GM19328 (cell line): Measurements from ENCODE around the gene HPS4.
A peak's percentile ranks its signal among the peaks of the same experiment; 100 is the strongest.
"Not testable (repeated sequence)": the region's sequence is repeated elsewhere in the genome, so short reads cannot be mapped to it uniquely, and the experiment has no call there.

Source experiments
- ATAC-seq: cut with Tn5 transposase; IDR thresholded peaks from one replicate; pipeline ENCODE4 v1.9.1; 2021; ENCODE audit warnings: mild to moderate bottlenecking, moderate library complexity; ENCODE audit not compliant: unreplicated experiment

The HPS4 gene

DNA sequence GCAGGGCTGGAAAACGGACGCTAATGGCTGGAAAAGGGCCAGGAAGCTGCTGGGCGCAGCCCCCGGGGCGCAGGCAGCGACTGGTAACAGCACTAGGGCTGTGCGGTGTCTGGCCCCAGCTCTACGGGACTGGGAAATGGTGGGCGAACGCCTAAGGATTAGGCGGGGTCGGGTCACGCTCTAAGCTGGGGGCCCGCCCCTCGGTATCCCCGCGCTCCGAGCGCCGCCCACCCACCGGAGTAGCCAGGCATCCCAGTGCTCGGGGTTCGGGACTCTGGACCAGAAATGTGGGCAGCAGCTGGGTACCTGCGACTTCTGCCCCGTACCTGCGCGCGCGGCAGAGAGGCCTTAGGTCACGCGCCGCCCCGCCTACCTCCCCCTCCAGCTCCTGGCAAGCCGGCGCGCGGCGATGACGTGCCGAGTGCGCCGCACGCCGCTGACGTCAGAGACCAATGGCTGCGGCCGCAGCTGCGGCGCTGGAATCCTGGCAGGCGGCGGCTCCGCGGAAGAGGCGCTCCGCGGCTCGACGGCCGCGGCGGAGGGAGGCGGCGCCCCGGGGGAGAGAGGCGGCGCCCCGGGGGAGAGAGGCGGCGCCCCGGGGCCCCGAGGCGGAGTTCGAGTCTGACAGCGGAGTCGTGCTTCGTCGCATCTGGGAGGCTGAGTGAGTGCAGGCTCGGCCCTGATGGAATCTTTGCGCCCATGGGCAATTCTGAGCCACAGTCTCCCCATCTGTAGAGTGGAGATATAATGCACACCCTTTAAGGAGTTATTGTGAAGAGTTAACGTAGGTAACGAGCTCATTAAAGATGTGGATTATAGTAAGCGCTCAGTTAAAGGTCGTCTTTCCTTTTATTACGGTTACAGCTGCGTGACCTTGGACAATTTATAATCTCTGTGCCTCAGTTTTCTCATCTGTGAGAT, at the start of gene HPS4, which contains the start of gene SRRD:
Gene HPS4 (minus strand): TSS at position 345 of the 921 bp plus-strand sequence. CDS start 2,021 bp downstream, outside the sequence.
Gene SRRD (plus strand): TSS at position 439 of the 921 bp plus-strand sequence. CDS start 14 bp downstream, at position 453.
- ATAC-seq = peak; percentile 69

DNA sequence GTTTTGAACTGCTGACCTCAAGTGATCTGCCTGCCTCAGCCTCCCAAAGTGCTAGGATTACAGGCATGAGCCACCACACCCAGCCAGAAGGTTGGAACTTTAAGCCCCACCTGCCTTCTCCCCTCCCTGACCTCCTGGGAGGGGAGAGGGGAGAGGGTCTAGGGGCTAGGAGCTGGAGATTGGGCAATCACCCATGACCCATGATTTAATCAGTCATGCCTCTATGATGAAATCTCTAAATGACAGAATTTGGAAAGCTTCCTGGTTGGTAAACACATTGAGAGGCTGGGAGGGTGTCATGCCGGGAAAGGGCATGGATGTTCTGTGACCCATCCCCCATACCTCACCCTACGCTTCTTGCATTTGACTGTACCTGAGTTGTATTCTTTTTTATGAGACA, 45.8 kb upstream of the HPS4 start:
- no peak for ATAC-seq

DNA sequence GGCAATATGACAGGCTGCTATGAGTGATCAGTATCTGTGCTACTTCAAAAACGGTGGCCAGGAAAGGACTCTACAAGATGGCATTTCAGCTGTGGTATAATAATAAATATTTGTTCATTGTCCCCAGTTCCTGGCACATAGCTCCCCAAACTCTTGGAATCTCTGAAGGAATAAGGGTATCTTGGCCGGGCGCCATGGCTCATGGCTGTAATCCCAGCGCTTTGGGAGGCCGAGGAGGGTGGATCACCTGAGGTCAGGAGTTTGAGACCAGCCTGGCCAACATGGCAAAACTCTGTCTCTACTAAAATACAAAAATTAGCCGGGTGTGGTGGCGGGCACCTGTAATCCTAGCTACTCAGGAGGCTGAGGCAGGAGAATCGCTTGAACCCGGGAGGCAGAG, 44.9 kb upstream of the HPS4 start:
- not testable (repeated sequence) for ATAC-seq

DNA sequence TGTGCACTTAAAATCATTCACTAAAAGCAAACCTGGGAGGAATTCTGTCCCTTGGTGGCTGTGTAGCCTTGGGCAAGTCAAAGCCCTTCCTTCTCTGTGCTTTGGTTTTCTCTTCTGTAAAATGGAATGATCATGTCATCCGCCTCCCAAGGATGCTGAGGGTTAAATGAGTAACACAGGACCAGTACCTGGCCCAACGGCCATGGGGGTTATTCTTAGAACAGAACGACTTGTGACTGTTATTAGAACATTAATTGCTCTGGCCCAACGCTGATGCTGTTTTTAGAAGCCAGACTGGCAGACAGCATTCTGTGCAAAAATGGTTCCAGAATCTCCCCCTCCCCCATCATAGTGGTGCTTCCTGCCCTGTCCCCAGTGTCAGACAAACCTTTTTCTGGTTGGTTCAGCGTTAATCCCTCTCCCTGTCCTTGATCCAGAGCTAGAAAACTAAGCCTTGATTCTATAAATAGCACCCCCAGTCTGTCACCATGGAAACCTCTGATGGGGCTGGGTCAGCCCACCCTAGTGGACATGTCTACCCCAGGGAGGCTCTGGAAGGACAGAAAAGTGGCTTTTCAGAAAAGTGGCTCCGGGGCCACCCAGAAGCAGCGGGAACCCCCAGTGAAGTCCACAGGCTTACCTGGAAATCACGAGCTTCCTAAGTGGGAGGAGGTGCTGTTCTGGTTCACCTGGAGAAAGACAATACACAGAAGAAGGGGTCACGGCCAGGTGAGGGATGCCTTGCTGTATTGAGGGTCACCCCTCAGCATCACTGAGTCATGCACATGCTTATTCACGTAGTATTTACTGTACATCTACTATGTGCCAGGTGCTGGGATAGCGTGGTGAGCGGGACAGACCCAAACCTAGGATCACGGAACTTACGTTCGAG, 44.2 kb upstream of the HPS4 start:
- ATAC-seq = no peak

DNA sequence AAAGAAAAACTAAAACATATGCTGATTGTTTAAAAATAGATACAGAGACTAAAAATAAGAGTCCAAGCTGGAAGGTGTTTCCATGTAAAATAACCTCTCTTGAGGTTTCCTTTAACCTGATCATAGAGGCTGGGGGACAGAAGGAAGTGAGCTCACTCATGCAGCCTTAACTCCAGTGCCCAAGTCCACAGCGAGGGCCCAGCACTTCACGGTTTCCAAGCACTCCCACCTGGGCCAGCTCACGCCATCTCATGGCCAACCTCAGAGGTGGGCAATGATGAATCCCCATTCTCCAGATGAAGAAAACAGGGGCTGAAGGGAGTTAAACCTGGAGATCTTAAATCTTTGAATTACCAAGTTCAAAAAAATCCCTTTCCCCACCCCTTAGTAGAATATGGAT, 43.6 kb upstream of the HPS4 start:
- no peak for ATAC-seq

DNA sequence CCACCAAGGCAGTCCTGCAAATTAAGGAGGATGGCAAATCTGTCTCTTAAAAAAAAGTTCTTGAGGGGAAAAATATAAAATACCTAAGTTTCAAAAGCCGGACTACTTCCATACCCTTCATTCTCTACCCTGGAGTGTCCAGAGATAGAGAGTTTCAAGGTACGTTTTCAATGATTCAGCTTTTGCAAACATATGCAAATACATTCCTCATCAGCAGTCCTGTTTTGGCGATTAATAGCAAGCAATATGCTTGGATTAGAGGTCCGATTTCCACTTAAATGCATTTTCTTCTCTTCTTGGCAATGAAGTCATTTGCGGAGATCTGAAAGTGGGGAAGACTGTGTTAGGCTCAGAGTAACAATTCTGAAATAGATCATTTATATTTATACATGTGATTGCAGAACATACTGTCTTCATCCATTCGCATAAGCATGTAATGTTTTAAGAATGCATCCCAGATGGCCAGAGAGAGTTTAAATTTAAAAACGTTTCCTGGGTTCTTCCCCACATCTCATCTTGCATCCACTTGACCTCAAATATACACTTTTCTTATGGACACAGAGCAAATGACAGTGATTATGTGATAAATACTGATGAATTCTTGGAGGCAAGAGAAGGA, 42.5 kb upstream of the HPS4 start:
- ATAC-seq = no peak

DNA sequence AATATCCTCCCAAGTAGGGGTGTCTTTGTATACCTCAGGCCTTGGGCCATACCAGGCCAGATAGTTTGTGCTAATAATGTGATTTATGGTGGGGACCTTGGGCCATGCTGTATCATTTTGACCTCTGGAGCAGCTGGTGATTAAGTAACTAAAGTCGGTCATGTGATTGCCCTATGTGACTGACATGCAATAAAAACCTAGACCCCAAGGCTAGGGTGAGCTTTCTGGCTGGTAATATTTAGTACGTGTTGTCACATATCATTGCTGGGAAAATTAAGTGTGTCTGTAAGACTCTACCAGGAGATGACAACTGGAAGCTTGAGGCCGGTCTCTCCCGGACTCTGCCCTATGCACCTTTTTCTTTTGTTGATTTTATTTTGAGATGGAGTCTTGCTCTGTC, 41.3 kb upstream of the HPS4 start:
- no peak for ATAC-seq

DNA sequence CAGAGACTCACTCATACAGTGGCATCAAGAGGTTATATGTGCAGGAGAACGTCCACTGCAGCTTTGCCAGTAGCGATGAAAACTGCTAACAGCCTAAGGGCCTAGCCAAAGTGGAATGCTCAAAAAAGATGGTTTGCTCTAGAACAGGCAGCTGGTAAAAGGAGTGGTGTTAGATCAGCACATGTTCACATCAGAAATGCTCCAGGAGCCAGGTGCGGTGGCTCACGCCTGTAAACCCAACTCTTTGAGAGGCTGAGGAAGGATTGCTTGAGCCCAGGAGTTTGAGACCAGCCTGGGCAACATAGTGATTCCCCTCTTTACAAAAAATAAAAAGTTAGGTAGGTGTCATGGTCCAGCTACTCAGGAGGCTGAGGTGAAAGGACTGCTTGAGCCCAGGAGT, 39.0 kb upstream of the HPS4 start:
- no peak for ATAC-seq

DNA sequence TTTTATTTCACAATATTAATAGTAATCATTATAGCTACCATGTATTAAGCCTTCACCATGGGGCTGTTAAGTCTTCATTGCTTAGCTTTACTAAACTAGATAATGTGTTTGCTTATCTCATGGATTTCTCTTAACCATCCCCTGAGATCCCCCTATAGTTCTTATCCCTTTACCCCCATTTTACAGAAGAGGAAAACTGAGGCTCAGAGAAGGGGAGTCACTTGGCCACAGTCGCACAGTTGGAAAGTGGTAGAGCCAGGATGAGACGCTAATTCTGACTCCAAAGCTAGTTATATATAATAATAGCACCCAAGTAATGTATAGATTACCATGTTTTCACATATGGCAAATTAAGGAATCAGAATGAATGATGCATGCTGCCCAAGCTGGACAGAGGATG, 38.4 kb upstream of the HPS4 start:
- no peak for ATAC-seq

DNA sequence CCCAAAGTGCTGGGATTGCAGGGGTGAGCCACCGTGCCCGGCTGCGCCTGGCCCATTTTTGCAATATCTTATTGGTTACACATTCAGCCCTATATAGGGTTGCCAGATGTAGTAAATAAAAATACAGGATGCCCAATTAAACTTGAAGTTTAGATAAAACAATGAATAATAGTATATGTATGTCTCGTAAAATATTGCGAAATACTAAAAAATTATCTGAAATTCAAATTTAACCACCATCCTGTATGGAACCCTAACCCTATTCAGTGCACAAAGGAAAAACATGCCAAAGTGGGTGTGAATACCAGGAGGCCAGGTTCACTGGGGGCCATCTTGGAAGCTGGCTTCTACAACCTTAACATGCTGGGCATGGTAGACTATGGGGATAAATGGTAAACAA, 33.8 kb upstream of the HPS4 start:
- no peak for ATAC-seq

DNA sequence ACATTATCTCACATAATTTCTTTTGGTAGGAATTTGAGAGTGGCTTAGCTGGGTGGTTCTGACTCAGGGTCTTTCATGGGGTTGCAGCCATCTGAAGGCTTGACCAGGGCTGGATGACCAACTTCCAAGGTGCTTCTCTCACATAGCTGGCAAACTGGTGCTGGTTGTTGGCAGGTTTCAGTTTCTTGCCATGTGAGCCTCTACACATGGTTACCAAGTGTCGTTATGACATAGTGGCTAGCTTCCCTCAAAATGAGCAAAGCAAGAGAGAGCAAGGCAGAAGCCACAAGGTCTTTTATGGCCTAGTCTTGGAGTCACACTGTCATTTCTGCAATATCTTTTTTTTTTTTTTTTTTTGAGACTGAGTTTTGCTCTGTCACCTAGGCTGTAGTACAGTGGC, 32.9 kb upstream of the HPS4 start:
- no peak for ATAC-seq

DNA sequence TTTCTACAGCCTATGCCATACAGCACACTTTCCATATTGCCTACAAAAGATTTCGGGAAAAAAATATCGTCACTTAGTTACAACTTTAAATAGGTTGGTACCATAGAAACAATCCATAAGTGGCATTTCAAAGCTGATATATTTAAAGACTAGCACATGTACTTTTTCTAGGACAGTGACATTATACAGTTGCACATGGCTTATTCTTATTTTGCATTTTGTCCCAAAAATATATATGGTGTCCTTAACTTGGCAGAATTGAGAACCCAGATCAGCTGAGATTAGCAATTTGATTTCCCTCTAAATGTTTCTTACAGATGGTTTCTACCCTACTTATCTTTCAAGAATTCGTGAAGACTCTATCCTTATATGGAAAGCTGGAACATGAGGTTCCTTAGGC, 32.3 kb upstream of the HPS4 start:
- no peak for ATAC-seq

DNA sequence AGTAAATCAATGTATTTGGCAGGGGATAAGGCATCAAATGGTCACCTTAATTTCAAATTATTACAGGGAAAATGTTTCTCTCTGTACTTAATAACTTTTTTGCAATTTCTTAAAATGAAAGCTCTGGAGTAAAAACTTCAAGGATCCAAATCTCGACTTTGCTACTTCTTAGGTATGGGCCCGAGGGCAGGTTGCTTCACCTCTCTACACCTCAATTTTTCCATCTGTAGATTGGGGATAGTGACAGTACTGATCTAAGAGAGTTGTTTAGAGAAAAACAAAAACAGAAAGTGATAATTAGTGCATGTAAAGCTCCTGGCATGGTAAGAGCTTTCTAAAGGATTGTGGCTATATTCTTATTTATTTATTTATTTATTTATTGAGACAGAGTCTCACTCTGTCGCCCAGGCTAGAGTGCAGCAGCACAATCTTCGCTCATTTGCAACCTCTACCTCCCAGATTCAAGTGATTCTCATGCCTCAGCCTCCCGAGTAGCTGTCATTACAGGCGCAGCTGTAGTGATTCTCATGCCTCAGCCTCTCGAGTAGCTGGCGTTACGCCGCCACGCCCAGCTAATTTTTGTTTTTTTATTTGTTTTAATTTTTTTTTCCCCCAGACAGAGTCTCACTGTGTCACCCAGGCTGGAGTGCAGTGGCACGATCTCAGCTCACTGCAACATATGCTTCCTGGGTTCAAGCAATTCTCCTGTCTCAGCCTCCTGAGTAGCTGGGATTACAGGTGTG, 31.0 kb upstream of the HPS4 start:
- ATAC-seq = no peak

DNA sequence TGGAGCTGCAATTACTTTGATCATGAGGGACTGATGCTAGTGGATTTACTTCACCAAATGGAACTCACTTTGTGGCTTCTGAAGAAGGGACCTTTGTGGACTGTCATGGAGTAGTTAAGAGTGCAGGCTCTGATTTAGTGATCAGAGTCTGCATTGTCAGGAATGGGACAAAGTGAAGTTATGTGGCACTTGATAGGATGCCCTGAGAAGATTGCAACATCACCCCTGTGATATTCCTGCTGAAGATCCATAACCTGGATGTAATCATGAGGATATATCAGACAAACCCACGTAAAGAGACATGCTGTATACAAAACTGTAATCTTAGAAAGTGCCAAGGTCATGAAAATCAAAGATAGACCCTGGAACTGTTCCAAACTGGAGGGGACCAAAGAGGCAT, 30.3 kb upstream of the HPS4 start:
- ATAC-seq = no peak

DNA sequence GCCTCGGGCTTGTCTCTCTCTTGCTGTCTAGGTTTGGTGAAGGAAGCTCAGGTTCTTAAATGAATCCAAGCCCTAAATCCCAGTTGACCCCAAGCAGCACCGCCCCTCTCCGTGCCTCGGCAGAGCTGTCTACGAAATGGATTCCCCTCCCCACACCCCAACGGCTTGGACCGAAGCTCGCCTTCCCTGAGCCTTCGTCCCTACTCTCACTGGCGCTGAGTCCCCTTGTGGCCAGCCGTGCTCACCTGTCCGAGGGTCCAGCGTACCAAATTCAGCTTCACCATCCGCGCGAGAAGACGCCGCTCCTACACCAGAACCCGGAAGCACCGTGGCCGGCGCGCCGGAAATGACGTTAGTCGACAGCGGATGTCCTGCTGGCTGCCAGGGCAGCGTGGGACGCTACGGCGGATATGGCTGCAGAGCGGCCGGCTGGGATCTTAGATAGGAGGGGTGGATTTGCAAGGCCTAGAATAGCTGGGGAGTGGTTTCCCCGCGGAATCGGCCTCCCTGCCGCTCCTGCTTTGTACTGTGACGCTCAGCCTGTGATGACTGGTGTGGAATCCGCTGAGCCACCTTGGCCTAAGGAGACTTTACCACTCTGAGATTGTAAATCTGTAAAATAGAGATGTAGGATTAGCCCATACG, 28.7 kb upstream of the HPS4 start, which contains the start of gene TFIP11:
Gene TFIP11 (minus strand): TSS at position 325 of the 645 bp plus-strand sequence. CDS start 2,201 bp downstream, outside the sequence.
- peak; percentile 93 for ATAC-seq

DNA sequence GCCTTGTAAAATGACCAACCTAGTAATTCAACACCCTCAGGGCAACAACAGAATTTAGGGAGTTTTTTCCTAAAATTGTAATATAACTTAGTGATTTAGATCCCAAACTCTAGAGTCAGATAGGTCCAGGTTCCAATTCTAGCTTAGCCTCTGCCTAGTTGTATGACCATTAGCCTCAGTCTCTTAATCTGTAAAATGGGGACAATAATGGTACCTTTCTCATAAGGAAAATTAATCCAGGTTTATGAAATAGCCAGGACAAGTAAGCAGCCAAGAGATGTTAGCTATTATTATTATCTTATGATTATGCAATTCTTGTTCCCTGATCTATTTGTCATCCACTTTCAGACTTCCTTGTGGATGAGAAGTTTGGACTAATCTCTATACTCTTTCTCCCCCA, 24.6 kb upstream of the HPS4 start:
- no peak for ATAC-seq

DNA sequence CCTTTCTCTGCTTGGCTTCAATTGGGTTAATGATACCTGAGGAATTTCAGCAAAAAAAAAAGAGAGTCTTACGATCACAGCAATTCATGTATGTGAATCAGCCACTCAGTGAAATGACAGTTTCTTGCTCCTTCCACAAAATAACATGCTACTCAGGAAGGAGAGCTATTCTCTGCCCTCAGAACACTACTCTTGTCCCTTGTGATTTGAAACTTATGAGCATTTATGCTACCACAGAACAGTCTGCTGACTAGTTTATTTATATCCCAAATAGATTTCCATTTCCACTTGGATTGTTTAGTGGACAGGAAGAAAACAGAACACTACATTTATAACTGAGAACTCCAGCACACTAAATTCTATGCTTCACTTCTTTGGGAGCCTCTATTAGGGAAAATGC, 20.2 kb upstream of the HPS4 start:
- ATAC-seq = no peak

DNA sequence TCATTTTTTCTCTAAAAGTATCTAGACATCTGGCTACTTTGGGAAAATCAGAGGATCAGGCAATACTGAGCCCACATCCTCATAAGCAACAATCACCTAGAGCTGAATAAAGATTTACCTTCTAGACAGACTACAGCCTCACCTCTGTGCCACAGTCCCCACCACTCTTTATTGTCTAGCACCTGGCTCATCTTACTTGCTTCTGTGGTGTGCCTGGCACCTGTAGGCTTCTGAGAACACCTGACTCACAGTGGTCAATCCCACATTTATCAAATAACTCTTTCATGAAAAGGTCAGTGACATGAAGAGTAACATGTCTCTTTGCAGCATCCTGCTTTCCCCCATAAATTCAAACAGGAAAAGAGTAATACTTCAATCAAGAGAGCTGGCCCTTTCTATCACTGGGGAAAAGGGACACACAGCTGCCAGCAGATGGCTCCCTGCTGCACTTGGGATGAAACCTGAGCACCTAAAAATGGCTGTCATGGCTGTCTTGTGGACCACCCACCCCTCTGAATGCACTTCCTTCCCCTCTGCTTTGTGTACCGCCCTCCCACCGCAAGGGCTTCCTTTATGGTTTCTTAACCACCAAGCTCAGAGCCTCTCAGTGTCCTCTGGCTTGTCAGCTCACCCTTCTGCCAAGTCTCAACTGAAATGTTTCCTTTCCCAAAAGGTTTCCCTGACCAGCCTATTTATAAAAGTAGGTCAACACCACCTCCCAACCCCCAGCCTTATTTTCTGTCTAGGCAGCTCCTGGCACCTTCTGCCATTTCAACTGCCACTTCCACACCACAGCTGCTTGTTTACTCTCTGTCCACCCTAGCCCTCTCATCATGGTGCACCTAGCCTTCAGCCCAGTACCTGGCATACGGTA, 19.3 kb upstream of the HPS4 start:
- no peak for ATAC-seq

DNA sequence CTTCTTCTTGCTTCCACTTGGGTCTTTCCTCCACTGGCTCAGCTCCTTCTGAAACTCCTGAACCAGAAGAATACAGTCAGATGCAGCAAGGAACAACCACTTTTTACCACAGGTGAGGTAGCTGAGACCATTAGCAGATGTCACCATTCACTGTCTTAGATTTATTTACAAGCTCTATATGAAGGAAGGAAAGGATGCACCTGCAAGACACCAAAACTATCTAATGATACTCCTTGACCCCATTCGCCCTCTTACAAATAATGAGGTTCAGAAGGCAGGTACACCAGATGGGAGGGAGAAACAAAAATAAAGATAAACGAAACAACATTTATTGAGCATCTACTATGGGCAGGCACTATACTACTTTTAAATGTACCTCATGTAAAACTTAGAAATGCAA, 18.4 kb upstream of the HPS4 start:
- ATAC-seq = no peak
